Mesendoderm (in vitro differentiated cells): ENCODE results near the gene EPSTI1.

ENCODE experiments used
- DNase-seq: peaks from one replicate; pipeline ENCODE4 v3.0.0; 2013
- H2AK5ac ChIP-seq: 2 replicates; pipeline ENCODE4 v1.6.1; 2013; ENCODE audit warnings: low read length, inconsistent platforms
- H2BK120ac ChIP-seq: 2 replicates; pipeline ENCODE4 v1.6.1; 2013; ENCODE audit warnings: low read depth, mild to moderate bottlenecking, low read length, moderate library complexity, mixed read lengths
- H2BK15ac ChIP-seq: replicated peaks from 2 replicates; pipeline ENCODE4 v1.6.1; 2013; ENCODE audit warnings: low read depth, mild to moderate bottlenecking, moderate library complexity
- H2BK5ac ChIP-seq: 2 replicates; pipeline ENCODE4 v1.6.1; 2013; ENCODE audit warnings: low read length, inconsistent platforms
- H3K18ac ChIP-seq: 2 replicates; pipeline ENCODE4 v1.6.1; 2013; ENCODE audit warnings: mild to moderate bottlenecking, low read length, mixed read lengths
- H3K23ac ChIP-seq: one replicate; pipeline ENCODE4 v1.6.1; 2013; ENCODE audit warnings: low read length
- H3K27ac ChIP-seq: 2 replicates; pipeline ENCODE4 v1.5.1; 2013; ENCODE audit warnings: low read depth, mild to moderate bottlenecking, inconsistent platforms, low read length, moderate library complexity
- H3K27me3 ChIP-seq: 2 replicates; pipeline ENCODE4 v1.6.1; 2013; ENCODE audit warnings: low read length, control low read depth, mild to moderate bottlenecking, inconsistent platforms; ENCODE audit not compliant: insufficient read depth, poor library complexity
- H3K36me3 ChIP-seq: 2 replicates; pipeline ENCODE4 v1.6.1; 2013; ENCODE audit warnings: low read length, inconsistent platforms; ENCODE audit not compliant: control insufficient read depth, insufficient read depth
- H3K4ac ChIP-seq: one replicate; pipeline ENCODE4 v1.6.1; 2013; ENCODE audit warnings: low read depth, mild to moderate bottlenecking, low read length, moderate library complexity
- H3K4me1 ChIP-seq: 2 replicates; pipeline ENCODE4 v1.6.1; 2013; ENCODE audit warnings: low read depth, low read length, inconsistent platforms; ENCODE audit not compliant: control insufficient read depth
- H3K4me2 ChIP-seq: 2 replicates; pipeline ENCODE4 v1.6.1; 2013; ENCODE audit warnings: low read length
- H3K4me3 ChIP-seq: 2 replicates; pipeline ENCODE4 v1.5.1; 2013; ENCODE audit warnings: mild to moderate bottlenecking, low read length
- H3K56ac ChIP-seq: one replicate; pipeline ENCODE4 v1.6.1; 2013; ENCODE audit warnings: low read length
- H3K79me1 ChIP-seq: 2 replicates; pipeline ENCODE4 v1.6.1; 2013; ENCODE audit warnings: low read length, inconsistent platforms
- H3K79me2 ChIP-seq: 2 replicates; pipeline ENCODE4 v1.6.1; 2013; ENCODE audit warnings: mild to moderate bottlenecking, low read length; ENCODE audit not compliant: control insufficient read depth, insufficient read depth
- H3K9ac ChIP-seq: 2 replicates; pipeline ENCODE4 v1.6.1; 2013; ENCODE audit warnings: low read length, inconsistent platforms
- H4K5ac ChIP-seq: one replicate; pipeline ENCODE4 v1.6.1; 2013; ENCODE audit warnings: low read length
- H4K8ac ChIP-seq: one replicate; pipeline ENCODE4 v1.6.1; 2013; ENCODE audit warnings: low read depth, mild to moderate bottlenecking, control low read depth, low read length, moderate library complexity
- WGBS: extraction: QIAGEN DNeasy Blood & Tissue Kit; methylation state at CpG from one replicate; pipeline ENCODE4 v1.1.7; 2013; ENCODE audit warnings: low lambda C conversion rate, missing lambda C conversion rate; ENCODE audit not compliant: insufficient coverage; ENCODE audit errors: extremely low coverage; 5-methylcytosine and 5-hydroxymethylcytosine counted together

EPSTI1 gene

GRCh38 chr13:43033038-43033437 lies 41.0 kb upstream of the EPSTI1 start:
- no peak overlapping the region for H2BK120ac ChIP-seq
- no peak overlapping the region for H2AK5ac ChIP-seq
- no peaks in the 10 kb centered on the region for H3K27me3 ChIP-seq
- no peak overlapping the region for H3K4ac ChIP-seq
- H2BK5ac ChIP-seq: no peak overlapping the region
- H3K18ac ChIP-seq: no peak overlapping the region
- no peaks in the 10 kb centered on the region for H3K79me1 ChIP-seq
- H3K27ac ChIP-seq: no peak overlapping the region
- no peak for DNase-seq
- H3K4me2 ChIP-seq: no peak overlapping the region
- H3K36me3 ChIP-seq: no peaks in the 10 kb centered on the region
- H3K23ac ChIP-seq: no peak overlapping the region
- no peak overlapping the region for H4K8ac ChIP-seq
- no peak overlapping the region for H4K5ac ChIP-seq
- no peak overlapping the region for H3K56ac ChIP-seq
- H3K79me2 ChIP-seq: no peaks in the 10 kb centered on the region
- H3K4me3 ChIP-seq: no peak overlapping the region
- peaks cover 3% of the 10 kb centered on the region for H3K4me1 ChIP-seq
- H3K9ac ChIP-seq: no peak overlapping the region
- no peak overlapping the region for H2BK15ac ChIP-seq
- WGBS: no CpG with 5 or more reads among the region's 3 CpGs

- peaks cover 3% of the 10 kb centered on the region for H3K4me1 ChIP-seq
- H3K4ac ChIP-seq: no peak overlapping the region
- no peak overlapping the region for H3K27ac ChIP-seq
- no peaks in the 10 kb centered on the region for H3K79me1 ChIP-seq
- no peak overlapping the region for H3K23ac ChIP-seq
- no peaks in the 10 kb centered on the region for H3K36me3 ChIP-seq
- no peaks in the 10 kb centered on the region for H3K79me2 ChIP-seq
- no peak overlapping the region for H2BK5ac ChIP-seq
- no peak overlapping the region for H2BK120ac ChIP-seq
- no peaks in the 10 kb centered on the region for H3K27me3 ChIP-seq
- H3K9ac ChIP-seq: no peak overlapping the region
- DNase-seq: no peak
- H2AK5ac ChIP-seq: no peak overlapping the region
- no peak overlapping the region for H4K5ac ChIP-seq
- no peak overlapping the region for H3K4me2 ChIP-seq
- no peak overlapping the region for H3K18ac ChIP-seq
- WGBS: no CpG with 5 or more reads among the region's 4 CpGs
- H3K4me3 ChIP-seq: no peak overlapping the region
- no peak overlapping the region for H4K8ac ChIP-seq
- no peak overlapping the region for H2BK15ac ChIP-seq
- no peak overlapping the region for H3K56ac ChIP-seq
Measured at GRCh38 chr13:43031881-43032280, 39.8 kb upstream of the EPSTI1 start.

GRCh38 chr13:43030548-43030947 lies 38.5 kb upstream of the EPSTI1 start:
- H3K4me3 ChIP-seq: no peak overlapping the region
- no peak overlapping the region for H3K9ac ChIP-seq
- H3K36me3 ChIP-seq: no peaks in the 10 kb centered on the region
- H2BK15ac ChIP-seq: no peak overlapping the region
- H3K27ac ChIP-seq: no peak overlapping the region
- H3K23ac ChIP-seq: no peak overlapping the region
- no peaks in the 10 kb centered on the region for H3K79me1 ChIP-seq
- no peaks in the 10 kb centered on the region for H3K4me1 ChIP-seq
- H2BK5ac ChIP-seq: no peak overlapping the region
- no peak overlapping the region for H2AK5ac ChIP-seq
- no peak overlapping the region for H2BK120ac ChIP-seq
- H3K79me2 ChIP-seq: no peaks in the 10 kb centered on the region
- H3K4me2 ChIP-seq: no peak overlapping the region
- DNase-seq: no peak
- no peak overlapping the region for H3K56ac ChIP-seq
- no peak overlapping the region for H4K8ac ChIP-seq
- no peak overlapping the region for H3K4ac ChIP-seq
- H3K27me3 ChIP-seq: no peaks in the 10 kb centered on the region
- no CpG with 5 or more reads among the region's 4 CpGs for WGBS
- H4K5ac ChIP-seq: no peak overlapping the region
- no peak overlapping the region for H3K18ac ChIP-seq

GRCh38 chr13:43026262-43026661 lies 34.2 kb upstream of the EPSTI1 start:
- no peaks in the 10 kb centered on the region for H3K36me3 ChIP-seq
- no peak overlapping the region for H3K4me2 ChIP-seq
- no peak overlapping the region for H2BK15ac ChIP-seq
- H4K5ac ChIP-seq: no peak overlapping the region
- H3K79me2 ChIP-seq: no peaks in the 10 kb centered on the region
- no CpG with 5 or more reads among the region's 2 CpGs for WGBS
- no peaks in the 10 kb centered on the region for H3K79me1 ChIP-seq
- no peaks in the 10 kb centered on the region for H3K27me3 ChIP-seq
- no peak overlapping the region for H4K8ac ChIP-seq
- H3K4me3 ChIP-seq: no peak overlapping the region
- DNase-seq: no peak
- no peak overlapping the region for H3K23ac ChIP-seq
- no peak overlapping the region for H3K18ac ChIP-seq
- no peak overlapping the region for H3K27ac ChIP-seq
- no peak overlapping the region for H3K56ac ChIP-seq
- H3K4me1 ChIP-seq: no peaks in the 10 kb centered on the region
- no peak overlapping the region for H2BK120ac ChIP-seq
- H3K4ac ChIP-seq: no peak overlapping the region
- H2BK5ac ChIP-seq: no peak overlapping the region
- no peak overlapping the region for H3K9ac ChIP-seq
- no peak overlapping the region for H2AK5ac ChIP-seq

- Histone ChIP-seq H3K18ac (peak within 1 kb of the TSS; percentile 15), H3K23ac (no peak within 1 kb of the TSS), H4K8ac (no peak within 1 kb of the TSS), H2BK5ac (no peak within 1 kb of the TSS), H3K79me2 (no peaks in the 10 kb centered on the region), H2BK120ac (no peak within 1 kb of the TSS), H4K5ac (no peak within 1 kb of the TSS), H3K4ac (no peak within 1 kb of the TSS), H3K4me1 (no peaks in the 10 kb centered on the region), H2AK5ac (no peak within 1 kb of the TSS), H3K36me3 (no peaks in the 10 kb centered on the region), H3K4me3 (peak within 1 kb of the TSS; percentile 57), H3K4me2 (peak within 1 kb of the TSS; percentile 24), H3K79me1 (no peaks in the 10 kb centered on the region), H3K27ac (no peak within 1 kb of the TSS), H3K56ac (peak within 1 kb of the TSS; percentile 78), H3K27me3 (no peaks in the 10 kb centered on the region), H3K9ac (peak within 1 kb of the TSS; percentile 65), H2BK15ac (no peak within 1 kb of the TSS)
- peak; percentile 84 for DNase-seq
- WGBS: no CpG with 5 or more reads among the region's 48 CpGs
Measured at GRCh38 chr13:43023289-43023963, 31.4 kb upstream of the EPSTI1 start, which contains the start of gene DNAJC15. Gene DNAJC15, plus strand, starts transcription at chr13:43023586. Its CDS starts 41 bp downstream, at chr13:43023627.

- no peak overlapping the region for H3K23ac ChIP-seq
- H3K56ac ChIP-seq: peak overlapping the region; percentile 78
- no peak overlapping the region for H3K4ac ChIP-seq
- no peak overlapping the region for H2BK15ac ChIP-seq
- no peaks in the 10 kb centered on the region for H3K79me2 ChIP-seq
- peak overlapping the region; percentile 65 for H3K9ac ChIP-seq
- H4K5ac ChIP-seq: no peak overlapping the region
- H2BK120ac ChIP-seq: no peak overlapping the region
- no CpG with 5 or more reads among the region's 12 CpGs for WGBS
- H3K4me3 ChIP-seq: no peak overlapping the region
- no peaks in the 10 kb centered on the region for H3K79me1 ChIP-seq
- no peak overlapping the region for H2AK5ac ChIP-seq
- H3K27ac ChIP-seq: no peak overlapping the region
- H3K27me3 ChIP-seq: no peaks in the 10 kb centered on the region
- H3K4me2 ChIP-seq: peak overlapping the region; percentile 24
- DNase-seq: no peak
- H3K36me3 ChIP-seq: no peaks in the 10 kb centered on the region
- no peak overlapping the region for H2BK5ac ChIP-seq
- no peak overlapping the region for H4K8ac ChIP-seq
- no peak overlapping the region for H3K18ac ChIP-seq
- no peaks in the 10 kb centered on the region for H3K4me1 ChIP-seq
Measured at GRCh38 chr13:43022934-43023288, 30.9 kb upstream of the EPSTI1 start.
